H1 (cell line): ENCODE measurements around the gene HMGXB3. TPM values are rescaled to one million over a fixed set of nuclear protein-coding genes. Genes with fewer than 3 reads are reported as not detected.

Source experiments
- CTCF ChIA-PET: fragments of 300-600 bp; sonication (Branson Sonifier 250); formaldehyde crosslinking; loops from one replicate; lab custom pipeline; 2021; ENCODE audit not compliant: partially characterized antibody; lab: Charles Lee
- POLR2A ChIA-PET: fragments of 300-600 bp; sonication (Branson Sonifier 250); formaldehyde crosslinking; loops from one replicate; lab custom pipeline; 2021; ENCODE audit warnings: inconsistent platforms; ENCODE audit not compliant: partially characterized antibody; lab: Charles Lee
- DNase-seq, 2 experiments: peaks; one replicate each; pipeline versions ENCODE4 v3.0.0 to v3.0.0-alpha.2; 2010 to 2022; ENCODE audit warnings: low spot score in 2 of 2, low read depth in 1 of 2, mixed read lengths in 1 of 2
- FAIRE-seq: peaks from 2 replicates; lab custom pipeline; 2011; peaks lifted over from hg19 to GRCh38; lab: Jason Lieb, UNC
- H2AFZ ChIP-seq: 2 replicates; pipeline ENCODE4 v1.8.1; 2012; ENCODE audit warnings: low read length, inconsistent platforms
- H2AK5ac ChIP-seq: 2 replicates; pipeline ENCODE4 v1.6.1; 2013; ENCODE audit warnings: low read depth, low read length
- H2BK120ac ChIP-seq: replicated peaks from 2 replicates; pipeline ENCODE3; 2013; ENCODE audit warnings: low read depth, low read length, inconsistent platforms
- H2BK12ac ChIP-seq: 2 replicates; pipeline ENCODE4 v1.6.1; 2013; ENCODE audit warnings: low read depth, low read length
- H2BK15ac ChIP-seq: 2 replicates; pipeline ENCODE4 v1.6.1; 2013; ENCODE audit warnings: low read length
- H2BK20ac ChIP-seq: 2 replicates; pipeline ENCODE4 v1.6.1; 2013; ENCODE audit warnings: low read length
- H2BK5ac ChIP-seq: 2 replicates; pipeline ENCODE4 v1.6.1; 2013; ENCODE audit warnings: low read depth, low read length
- H3K14ac ChIP-seq: 2 replicates; pipeline ENCODE4 v1.6.1; 2013; ENCODE audit warnings: inconsistent platforms; ENCODE audit not compliant: insufficient read length
- H3K18ac ChIP-seq: 2 replicates; pipeline ENCODE4 v1.6.1; 2013; ENCODE audit warnings: low read length; ENCODE audit errors: extremely low read depth
- H3K23ac ChIP-seq: 2 replicates; pipeline ENCODE4 v1.6.1; 2013; ENCODE audit warnings: inconsistent platforms; ENCODE audit not compliant: insufficient read length
- H3K23me2 ChIP-seq: 2 replicates; pipeline ENCODE4 v1.6.1; 2013; ENCODE audit warnings: low read depth, low read length
- H3K27ac ChIP-seq: 2 replicates; pipeline ENCODE4 v1.6.1; 2011; ENCODE audit warnings: low read depth, low read length, inconsistent platforms
- H3K27me3 ChIP-seq, 4 experiments: replicated peaks in 1 of 4; 1 replicate in 1 of 4; 2 replicates in 3 of 4; pipeline versions ENCODE4 v1.6.1 to v1.8.1; 2011 to 2013; ENCODE audit warnings: low read length in 3 of 4, mild to moderate bottlenecking in 3 of 4, inconsistent platforms in 2 of 4, mixed read lengths in 2 of 4, moderate library complexity in 1 of 4; ENCODE audit not compliant: control insufficient read depth in 3 of 4, insufficient read depth in 3 of 4; ENCODE audit errors: extremely low read depth in 1 of 4
- H3K36me3 ChIP-seq, 4 experiments: 2 replicates each; pipeline versions ENCODE4 v1.6.1 to v1.8.1; 2011 to 2013; ENCODE audit warnings: mild to moderate bottlenecking in 4 of 4, low read length in 3 of 4, moderate library complexity in 2 of 4, control low read depth in 1 of 4, inconsistent platforms in 1 of 4; ENCODE audit not compliant: insufficient read depth in 4 of 4, control insufficient read depth in 2 of 4
- H3K4ac ChIP-seq: replicated peaks from 2 replicates; pipeline ENCODE3; 2013; ENCODE audit warnings: low read length, low read depth, mixed read lengths, inconsistent platforms; ENCODE audit not compliant: insufficient read length
- H3K4me1 ChIP-seq, 4 experiments: replicated peaks in 1 of 4; 1 replicate in 1 of 4; 2 replicates in 3 of 4; pipeline versions ENCODE4 v1.6.1 to v1.8.1; 2011 to 2013; ENCODE audit warnings: low read length in 3 of 4, inconsistent platforms in 2 of 4, mixed read lengths in 1 of 4; ENCODE audit not compliant: insufficient read depth in 4 of 4, control insufficient read depth in 3 of 4
- H3K4me2 ChIP-seq, 2 experiments: 2 replicates each; pipeline versions ENCODE4 v1.6.1 to v1.8.1; 2011 to 2013; ENCODE audit warnings: low read depth in 2 of 2, low read length in 2 of 2, control low read depth in 1 of 2, inconsistent platforms in 1 of 2, mild to moderate bottlenecking in 1 of 2; ENCODE audit not compliant: insufficient read depth in 1 of 2
- H3K4me3 ChIP-seq, 4 experiments: fragments of 200-600, 300-600 bp in 1 of 4; sonication (generic), shearing (Covaris generic), sonication (Bioruptor Twin) in 1 of 4; 2 replicates each; pipeline versions ENCODE4 v1.5.1 to v1.8.1; 2011 to 2016; ENCODE audit warnings: low read length in 4 of 4, low read depth in 3 of 4, control low read depth in 2 of 4, inconsistent platforms in 2 of 4, mild to moderate bottlenecking in 2 of 4, mixed read lengths in 1 of 4, moderate library complexity in 1 of 4; ENCODE audit not compliant: insufficient read depth in 2 of 4; ENCODE audit errors: extremely low read depth in 1 of 4
- H3K56ac ChIP-seq: replicated peaks from 2 replicates; pipeline ENCODE3; 2013; ENCODE audit warnings: low read depth, mild to moderate bottlenecking, mixed read lengths, low read length, inconsistent platforms; ENCODE audit not compliant: insufficient read length
- H3K79me1 ChIP-seq: 2 replicates; pipeline ENCODE4 v1.6.1; 2013; ENCODE audit warnings: low read depth, low read length, control low read depth
- H3K79me2 ChIP-seq, 2 experiments: 2 replicates each; pipeline versions ENCODE4 v1.6.1 to v1.8.1; 2012 to 2013; ENCODE audit warnings: low read length in 2 of 2, mild to moderate bottlenecking in 2 of 2, inconsistent platforms in 1 of 2; ENCODE audit not compliant: insufficient read depth in 2 of 2, control insufficient read depth in 1 of 2
- H3K9ac ChIP-seq, 4 experiments: replicated peaks in 1 of 4; 1 replicate in 1 of 4; 2 replicates in 3 of 4; pipeline versions ENCODE4 v1.6.1 to v1.8.1; 2011 to 2013; ENCODE audit warnings: low read depth in 3 of 4, low read length in 3 of 4, control low read depth in 2 of 4, mild to moderate bottlenecking in 2 of 4, moderate library complexity in 2 of 4, inconsistent platforms in 1 of 4; ENCODE audit errors: extremely low read depth in 1 of 4
- H3K9me3 ChIP-seq, 2 experiments: 2 replicates each; pipeline versions ENCODE4 v1.6.1 to v1.8.1; 2012 to 2013; ENCODE audit warnings: mild to moderate bottlenecking in 2 of 2, moderate library complexity in 2 of 2, control low read depth in 1 of 2, inconsistent platforms in 1 of 2, low read depth in 1 of 2, low read length in 1 of 2, mixed read lengths in 1 of 2; ENCODE audit not compliant: insufficient read depth in 2 of 2
- H4K20me1 ChIP-seq, 2 experiments: replicated peaks in 1 of 2; 2 replicates each; pipeline versions ENCODE3 to v1.8.1; 2011 to 2013; ENCODE audit warnings: inconsistent platforms in 2 of 2, low read length in 2 of 2, mild to moderate bottlenecking in 1 of 2; ENCODE audit not compliant: insufficient read depth in 2 of 2, control insufficient read depth in 1 of 2
- H4K5ac ChIP-seq: 2 replicates; pipeline ENCODE4 v1.6.1; 2013; ENCODE audit warnings: low read length, low read depth, mixed read lengths, inconsistent platforms; ENCODE audit not compliant: insufficient read length
- H4K8ac ChIP-seq: 2 replicates; pipeline ENCODE4 v1.8.0; 2013; ENCODE audit warnings: mild to moderate bottlenecking, moderate library complexity, low read length, inconsistent platforms; ENCODE audit not compliant: insufficient read depth; ENCODE audit errors: extremely low read depth
- H4K91ac ChIP-seq: replicated peaks from 2 replicates; pipeline ENCODE3; 2013; ENCODE audit warnings: low read length, mixed read lengths, inconsistent platforms; ENCODE audit not compliant: insufficient read length
- BRCA1 ChIP-seq: IDR thresholded peaks from 2 replicates; pipeline ENCODE4 v1.6.1; 2012; ENCODE audit warnings: low read depth, low read length, improper control_type of control experiment
- GTF2F1 ChIP-seq: IDR thresholded peaks from 2 replicates; pipeline ENCODE4 v1.6.1; 2012; ENCODE audit warnings: low read depth, low read length, improper control_type of control experiment, borderline replicate concordance
- HDAC2 ChIP-seq, 2 experiments: fragments of 300-600 bp in 1 of 2; sonication (generic) in 1 of 2; IDR thresholded peaks; 2 replicates each; pipeline ENCODE4 v1.6.1; 2011 to 2012; ENCODE audit warnings: low read depth in 2 of 2, low read length in 2 of 2, mild to moderate bottlenecking in 2 of 2, moderate library complexity in 2 of 2, borderline replicate concordance in 1 of 2, inconsistent platforms in 1 of 2
- HDAC6 ChIP-seq: IDR thresholded peaks from one replicate; pipeline ENCODE4 v1.7.1; 2012; ENCODE audit warnings: low read depth, mild to moderate bottlenecking, inconsistent platforms, low read length, moderate library complexity
- KDM1A ChIP-seq: fragments of 200-600, 300-600 bp; sonication (generic); IDR thresholded peaks from 2 replicates; pipeline ENCODE4 v1.7.1; 2016; ENCODE audit warnings: mild to moderate bottlenecking, low read length, borderline replicate concordance
- MAX ChIP-seq: IDR thresholded peaks from 2 replicates; pipeline ENCODE4 v1.6.1; 2012; ENCODE audit warnings: inconsistent platforms
- POLR2AphosphoS5 ChIP-seq: IDR thresholded peaks from 2 replicates; pipeline ENCODE4 v1.6.1; 2011; ENCODE audit warnings: low read depth, low read length
- SAP30 ChIP-seq: fragments of 300-600 bp; sonication (generic); IDR thresholded peaks from 2 replicates; pipeline ENCODE4 v1.7.1; 2012; ENCODE audit warnings: low read length, moderate library complexity, mild to moderate bottlenecking, inconsistent platforms; ENCODE audit not compliant: insufficient read depth, insufficient replicate concordance
- SIN3A ChIP-seq, 2 experiments: IDR thresholded peaks in 1 of 2; conservative IDR thresholded peaks in 1 of 2; 2 replicates each; pipeline ENCODE4 v1.6.1; 2011 to 2012; ENCODE audit warnings: low read length in 2 of 2, improper control_type of control experiment in 1 of 2, low read depth in 1 of 2, mild to moderate bottlenecking in 1 of 2
- WGBS, 2 experiments: shearing (Covaris generic) in 1 of 2; methylation state at CpG; one replicate each; pipeline versions ENCODE4 v1.1.6 to v1.1.7; 2013 to 2015; ENCODE audit warnings: low lambda C conversion rate in 2 of 2, mixed read lengths in 2 of 2, inconsistent platforms in 1 of 2, low coverage in 1 of 2, missing lambda C conversion rate in 1 of 2; ENCODE audit not compliant: insufficient replicate concordance in 2 of 2, insufficient coverage in 1 of 2, insufficient read length in 1 of 2; ENCODE audit errors: extremely low coverage in 1 of 2, missing lambda C conversion rate in 1 of 2; 5-methylcytosine and 5-hydroxymethylcytosine counted together
- polyA plus RNA-seq, 7 experiments: library from polyadenylated mRNA; depleted of rRNA in 3 of 7; stranded (reverse) in 5 of 7; unstranded in 2 of 7; fragments of >200 nt in 5 of 7; fragments of 200-250 nt in 2 of 7; gene quantifications; 1 replicate in 5 of 7; 2 replicates in 1 of 7; 4 replicates in 1 of 7; pipeline versions ENCODE4 v1.2.1 to v1.2.3, GENCODE V29; 2011 to 2013; ENCODE audit warnings: missing spikeins in 2 of 7, mixed read lengths in 2 of 7
- total RNA-seq: library from RNA; stranded (reverse); fragmentation: NEBNext Ultra II Directional; extraction: Animal tissue kit (Norgen Biotek cat#: 25700); gene quantifications from 2 replicates; pipeline ENCODE4 v1.2.1, GENCODE V29; 2021
- TF ChIP-seq, protein P1 (sequence below), 3 experiments: IDR thresholded peaks; 1 replicate in 2 of 3; 2 replicates in 1 of 3; pipeline versions ENCODE4 v1.5.1 to v1.6.1; 2011; ENCODE audit warnings: low read length in 3 of 3, mild to moderate bottlenecking in 3 of 3, inconsistent platforms in 2 of 3, low read depth in 1 of 3, moderate library complexity in 1 of 3; ENCODE audit not compliant: insufficient read depth in 1 of 3; ENCODE audit errors: control extremely low read depth in 1 of 3

HMGXB3 gene
- total and polyA plus RNA-seq, 2 of the 8 experiments (the other 6 are each of a cell fraction or from before 2014, with no cell fraction given): 26.8 to 28.0 TPM

GRCh38 chr5:149956685-149957084, 43.9 kb upstream of the HMGXB3 start:
- FAIRE-seq (no peak), DNase-seq (no peak)
- peaks cover 0 to 8% (median 5%) of the 10 kb centered on the region in 4 experiments; a peak in 4 of 7 replicates for H3K4me1 ChIP-seq
- H3K23ac ChIP-seq: no peak overlapping the region
- H3K36me3 ChIP-seq: no peaks in the 10 kb centered on the region
- no peak overlapping the region for H3K14ac ChIP-seq
- peaks cover 9% of the 10 kb centered on the region for H3K23me2 ChIP-seq
- H3K18ac ChIP-seq: no peak overlapping the region
- H3K4ac ChIP-seq: no peak overlapping the region
- peaks cover 0 to 5% (median under 1%) of the 10 kb centered on the region in 4 experiments; a peak in 3 of 7 replicates for H3K27me3 ChIP-seq
- 72% methylated on average over 5 of the region's 5 CpGs; no CpG with 5 or more reads in 1 of the 2 experiments for WGBS, 2 experiments
- no peak overlapping the region for H3K27ac ChIP-seq
- no peaks in the 10 kb centered on the region for H3K79me2 ChIP-seq
- no peak overlapping the region for H2BK12ac ChIP-seq
- H2AK5ac ChIP-seq: no peak overlapping the region
- H2BK120ac ChIP-seq: no peak overlapping the region
- H4K20me1 ChIP-seq: no peaks in the 10 kb centered on the region
- CTCF ChIA-PET: interaction anchor here (3.1 to 6.8 kb wide), 2 partner anchors 22 to 34 kb away, joined by 14 to 80 read pairs; no protein-coding TSS in a partner anchor
- H3K9ac ChIP-seq: no peak overlapping the region
- H2AFZ ChIP-seq: no peak overlapping the region
- H3K56ac ChIP-seq: no peak overlapping the region
- H3K79me1 ChIP-seq: no peaks in the 10 kb centered on the region
- POLR2A ChIA-PET: no interaction called here
- no peak overlapping the region for H4K91ac ChIP-seq
- no peak overlapping the region for H3K4me2 ChIP-seq
- no peak overlapping the region for H3K4me3 ChIP-seq
- no peak overlapping the region for H2BK15ac ChIP-seq
- H3K9me3 ChIP-seq: no peaks in the 10 kb centered on the region
- no peak overlapping the region for H2BK5ac ChIP-seq
- H4K8ac ChIP-seq: no peak overlapping the region
- H4K5ac ChIP-seq: no peak overlapping the region
- H2BK20ac ChIP-seq: no peak overlapping the region
- no peak for TF ChIP-seq BRCA1
- no peak for TF ChIP-seq SIN3A (conservative IDR thresholded peaks at IDR 0.05 in 1 of 2, IDR thresholded peaks at IDR 0.05 in 1 of 2; ENCODE audit: low read depth in 1 of 2, low read length in 2 of 2)
- no peak for TF ChIP-seq POLR2AphosphoS5
- TF ChIP-seq MAX: no peak
- no peak for TF ChIP-seq SAP30
- TF ChIP-seq KDM1A: no peak
- TF ChIP-seq, protein P1, sequence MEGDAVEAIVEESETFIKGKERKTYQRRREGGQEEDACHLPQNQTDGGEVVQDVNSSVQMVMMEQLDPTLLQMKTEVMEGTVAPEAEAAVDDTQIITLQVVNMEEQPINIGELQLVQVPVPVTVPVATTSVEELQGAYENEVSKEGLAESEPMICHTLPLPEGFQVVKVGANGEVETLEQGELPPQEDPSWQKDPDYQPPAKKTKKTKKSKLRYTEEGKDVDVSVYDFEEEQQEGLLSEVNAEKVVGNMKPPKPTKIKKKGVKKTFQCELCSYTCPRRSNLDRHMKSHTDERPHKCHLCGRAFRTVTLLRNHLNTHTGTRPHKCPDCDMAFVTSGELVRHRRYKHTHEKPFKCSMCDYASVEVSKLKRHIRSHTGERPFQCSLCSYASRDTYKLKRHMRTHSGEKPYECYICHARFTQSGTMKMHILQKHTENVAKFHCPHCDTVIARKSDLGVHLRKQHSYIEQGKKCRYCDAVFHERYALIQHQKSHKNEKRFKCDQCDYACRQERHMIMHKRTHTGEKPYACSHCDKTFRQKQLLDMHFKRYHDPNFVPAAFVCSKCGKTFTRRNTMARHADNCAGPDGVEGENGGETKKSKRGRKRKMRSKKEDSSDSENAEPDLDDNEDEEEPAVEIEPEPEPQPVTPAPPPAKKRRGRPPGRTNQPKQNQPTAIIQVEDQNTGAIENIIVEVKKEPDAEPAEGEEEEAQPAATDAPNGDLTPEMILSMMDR (IDR thresholded peaks at IDR 0.05; ENCODE audit: control extremely low read depth in 1 of 3, insufficient read depth in 1 of 3, low read depth in 1 of 3, low read length in 3 of 3): no peak
- TF ChIP-seq HDAC2 (IDR thresholded peaks at IDR 0.05; ENCODE audit: borderline replicate concordance in 1 of 2, low read depth in 2 of 2, low read length in 2 of 2): no peak
- no peak for TF ChIP-seq GTF2F1
- TF ChIP-seq HDAC6: no peak
